Neural progenitor cell (in vitro differentiated cells): Measurements from ENCODE around the gene OR8S1. TPM values are rescaled to one million over a fixed set of nuclear protein-coding genes. Genes with fewer than 3 reads are reported as not detected.
A peak's percentile ranks its signal among the peaks of the same experiment; 100 is the strongest.

Experiments
- DNase-seq: peaks from one replicate; pipeline ENCODE4 v3.0.0-alpha.2; 2016; ENCODE audit warnings: low spot score
- H2AFZ ChIP-seq: fragments of 200-600 bp; sonication (generic); replicated peaks from 2 replicates; pipeline ENCODE4 v1.6.1; 2016; ENCODE audit warnings: antibody characterized with exemption
- H3F3A ChIP-seq: fragments of 200-600 bp; sonication (generic); 2 replicates; pipeline ENCODE4 v1.6.1; 2016; ENCODE audit warnings: antibody characterized with exemption, low read depth
- H3K27ac ChIP-seq: fragments of 200-600 bp; sonication (generic); 2 replicates; pipeline ENCODE4 v1.5.1; 2016; ENCODE audit warnings: mild to moderate bottlenecking
- H3K27me3 ChIP-seq: fragments of 200-600 bp; sonication (generic); 2 replicates; pipeline ENCODE4 v1.6.1; 2016; ENCODE audit warnings: mild to moderate bottlenecking, moderate library complexity
- H3K36me3 ChIP-seq: fragments of 200-600 bp; sonication (generic); 2 replicates; pipeline ENCODE4 v1.5.1; 2016
- H3K4me1 ChIP-seq: fragments of 200-600 bp; sonication (generic); 2 replicates; pipeline ENCODE4 v1.6.1; 2016; ENCODE audit warnings: mixed run types
- H3K4me2 ChIP-seq: fragments of 200-600 bp; sonication (generic); 2 replicates; pipeline ENCODE4 v1.6.1; 2016
- H3K4me3 ChIP-seq: fragments of 200-600 bp; sonication (generic); 2 replicates; pipeline ENCODE4 v1.5.1; 2016
- H3K79me2 ChIP-seq: fragments of 200-600 bp; sonication (generic); 2 replicates; pipeline ENCODE4 v1.6.1; 2016; ENCODE audit warnings: low read depth
- H3K9ac ChIP-seq: fragments of 200-600 bp; sonication (generic); 2 replicates; pipeline ENCODE4 v1.6.1; 2016
- H3K9me3 ChIP-seq: fragments of 200-600 bp; sonication (generic); 2 replicates; pipeline ENCODE4 v1.5.1; 2016; ENCODE audit warnings: low read depth
- H4K20me1 ChIP-seq: fragments of 200-600 bp; sonication (generic); 2 replicates; pipeline ENCODE4 v1.6.1; 2016; ENCODE audit warnings: low read depth
- H3K27ac Mint-ChIP-seq: 3 replicates; pipeline ENCODE4 v1.8.0; 2021; ENCODE audit warnings: mixed read lengths
- H3K27me3 Mint-ChIP-seq: 2 replicates; pipeline ENCODE4 v1.8.0; 2022; ENCODE audit warnings: low read depth, mild to moderate bottlenecking, inconsistent platforms, moderate library complexity, mixed read lengths; ENCODE audit not compliant: insufficient read depth
- H3K36me3 Mint-ChIP-seq: 3 replicates; pipeline ENCODE4 v1.8.0; 2021; ENCODE audit warnings: mixed read lengths
- H3K4me1 Mint-ChIP-seq: 3 replicates; pipeline ENCODE4 v1.8.0; 2021; ENCODE audit warnings: mixed read lengths
- H3K4me3 Mint-ChIP-seq: 3 replicates; pipeline ENCODE4 v1.8.0; 2021; ENCODE audit warnings: mild to moderate bottlenecking, moderate library complexity, mixed read lengths
- H3K9me3 Mint-ChIP-seq: 3 replicates; pipeline ENCODE4 v1.8.0; 2020; ENCODE audit warnings: mixed read lengths
- EZH2 ChIP-seq: fragments of 200-600 bp; sonication (generic); IDR thresholded peaks from 2 replicates; pipeline ENCODE4 v1.6.1; 2017; ENCODE audit warnings: antibody characterized with exemption, mild to moderate bottlenecking, moderate library complexity
- EZH2phosphoT487 ChIP-seq: fragments of 200-600 bp; sonication (generic); IDR thresholded peaks from 2 replicates; pipeline ENCODE4 v1.6.1; 2017; ENCODE audit warnings: antibody characterized with exemption
- total RNA-seq: library from RNA; depleted of rRNA; stranded (reverse); fragments of >200 nt; gene quantifications from 2 replicates; pipeline ENCODE4 v1.2.3, GENCODE V29; 2015; ENCODE audit warnings: low replicate concordance
- TF ChIP-seq, protein P1 (sequence below): fragments of 200-600 bp; sonication (generic); IDR thresholded peaks from 2 replicates; pipeline ENCODE4 v1.5.1; 2017; ENCODE audit warnings: antibody characterized with exemption, mild to moderate bottlenecking

Gene OR8S1
- total RNA-seq, 1 donor from 2014 or later, result not detected

DNA sequence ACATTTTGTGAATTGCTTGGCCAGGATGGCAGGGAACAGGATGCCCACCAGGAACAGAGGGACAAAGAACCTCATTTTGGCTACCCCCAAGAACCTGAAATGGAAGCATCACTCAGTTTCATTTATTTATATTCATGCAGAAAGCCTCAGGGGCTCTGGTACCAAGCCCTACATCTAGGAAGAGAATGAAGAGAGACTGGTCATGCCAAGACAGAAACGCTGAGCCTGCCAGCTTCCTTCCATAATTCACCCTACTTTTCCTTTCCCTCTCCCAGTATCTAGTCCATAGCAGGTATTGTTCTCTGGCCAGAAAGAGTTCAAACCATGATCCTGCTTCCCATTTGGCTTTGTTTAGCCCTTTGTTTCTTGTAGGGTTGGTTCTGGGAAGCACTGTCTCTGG lies 44.5 kb downstream of the OR8S1 start, which contains the start of gene LALBA:
TSS of gene LALBA (minus strand) at position 101 of the 400 bp plus-strand sequence. CDS start at position 75, 26 bp downstream.
- H3K27me3 Mint-ChIP-seq, result no peaks in the 10 kb centered on the region
- H3K9me3 Mint-ChIP-seq, result peaks cover under 1% of the 10 kb centered on the region
- Histone ChIP-seq H4K20me1 (no peaks in the 10 kb centered on the region), H3K27ac (no peak within 1 kb of the TSS), H3K4me3 (no peak within 1 kb of the TSS), H3K27me3 (no peaks in the 10 kb centered on the region), H3F3A (no peaks in the 10 kb centered on the region), H2AFZ (peak within 1 kb of the TSS; percentile 57), H3K36me3 (no peaks in the 10 kb centered on the region), H3K79me2 (no peaks in the 10 kb centered on the region), H3K9me3 (no peaks in the 10 kb centered on the region), H3K9ac (no peak within 1 kb of the TSS), H3K4me1 (no peaks in the 10 kb centered on the region), H3K4me2 (no peak within 1 kb of the TSS)
- no peak within 1 kb of the TSS for H3K27ac Mint-ChIP-seq
- H3K4me1 Mint-ChIP-seq, result no peaks in the 10 kb centered on the region
- H3K36me3 Mint-ChIP-seq, result no peaks in the 10 kb centered on the region
- TF ChIP-seq EZH2phosphoT487 (no peak), EZH2 (no peak)
- TF ChIP-seq, protein P1, sequence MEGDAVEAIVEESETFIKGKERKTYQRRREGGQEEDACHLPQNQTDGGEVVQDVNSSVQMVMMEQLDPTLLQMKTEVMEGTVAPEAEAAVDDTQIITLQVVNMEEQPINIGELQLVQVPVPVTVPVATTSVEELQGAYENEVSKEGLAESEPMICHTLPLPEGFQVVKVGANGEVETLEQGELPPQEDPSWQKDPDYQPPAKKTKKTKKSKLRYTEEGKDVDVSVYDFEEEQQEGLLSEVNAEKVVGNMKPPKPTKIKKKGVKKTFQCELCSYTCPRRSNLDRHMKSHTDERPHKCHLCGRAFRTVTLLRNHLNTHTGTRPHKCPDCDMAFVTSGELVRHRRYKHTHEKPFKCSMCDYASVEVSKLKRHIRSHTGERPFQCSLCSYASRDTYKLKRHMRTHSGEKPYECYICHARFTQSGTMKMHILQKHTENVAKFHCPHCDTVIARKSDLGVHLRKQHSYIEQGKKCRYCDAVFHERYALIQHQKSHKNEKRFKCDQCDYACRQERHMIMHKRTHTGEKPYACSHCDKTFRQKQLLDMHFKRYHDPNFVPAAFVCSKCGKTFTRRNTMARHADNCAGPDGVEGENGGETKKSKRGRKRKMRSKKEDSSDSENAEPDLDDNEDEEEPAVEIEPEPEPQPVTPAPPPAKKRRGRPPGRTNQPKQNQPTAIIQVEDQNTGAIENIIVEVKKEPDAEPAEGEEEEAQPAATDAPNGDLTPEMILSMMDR, result no peak
- H3K4me3 Mint-ChIP-seq, result no peak within 1 kb of the TSS
- DNase-seq, result no peak

DNA sequence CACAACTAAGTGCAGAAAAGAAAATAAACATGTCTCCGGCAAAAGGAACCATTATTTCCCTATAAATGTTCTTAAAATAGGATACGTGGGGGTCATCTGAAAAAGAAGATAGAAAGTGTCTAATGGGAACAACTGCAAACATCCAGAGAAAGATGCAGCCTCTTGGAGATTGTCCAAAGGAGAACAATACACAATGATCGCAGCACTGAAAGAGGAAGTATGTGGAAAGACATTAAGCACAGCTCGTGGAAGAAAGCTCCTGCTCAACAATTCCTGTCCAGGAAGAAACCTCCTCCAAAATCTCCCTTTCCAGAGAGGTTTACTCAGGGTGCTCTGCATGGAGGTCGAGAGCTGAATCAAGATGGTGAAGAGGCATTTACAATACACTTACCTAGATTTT lies 46.9 kb downstream of the OR8S1 start:
- TF ChIP-seq EZH2 (no peak), EZH2phosphoT487 (no peak)
- TF ChIP-seq, protein P1, result no peak
- Histone ChIP-seq H3K36me3 (no peaks in the 10 kb centered on the region), H4K20me1 (no peaks in the 10 kb centered on the region), H3F3A (no peaks in the 10 kb centered on the region), H3K27ac (no peak overlapping the region), H3K4me2 (no peak overlapping the region), H2AFZ (peak overlapping the region; percentile 34), H3K27me3 (no peaks in the 10 kb centered on the region), H3K4me3 (no peak overlapping the region), H3K9me3 (no peaks in the 10 kb centered on the region), H3K4me1 (no peaks in the 10 kb centered on the region), H3K79me2 (no peaks in the 10 kb centered on the region), H3K9ac (no peak overlapping the region)
- no peak for DNase-seq
- Mint-ChIP-seq H3K27me3 (no peaks in the 10 kb centered on the region), H3K4me3 (no peak overlapping the region), H3K4me1 (no peaks in the 10 kb centered on the region), H3K27ac (no peak overlapping the region), H3K9me3 (peaks cover 3% of the 10 kb centered on the region), H3K36me3 (no peaks in the 10 kb centered on the region)

Other genes with a start within 250 kb of the OR8S1 start
- 13.3 and 21.7 TPM in 2 replicates for gene ZNF641, start 174.7 kb upstream of the OR8S1 start, total RNA-seq
- not detected in 2 replicates for gene ANP32D, start 53.1 kb upstream of the OR8S1 start, total RNA-seq
- not detected in 2 replicates for gene C12orf54, start 43.1 kb upstream of the OR8S1 start, total RNA-seq
- gene LALBA, start 44.4 kb downstream of the OR8S1 start, total RNA-seq, result not detected in 2 replicates
- gene KANSL2, start 156.6 kb downstream of the OR8S1 start, total RNA-seq, result 82.6 and 97.5 TPM in 2 replicates
- gene CCNT1, start 191.1 kb downstream of the OR8S1 start, total RNA-seq, result 43.1 and 64.2 TPM in 2 replicates